ENCODE data around the gene GNAZ. TPM values are rescaled to one million over a fixed set of nuclear protein-coding genes. Genes with fewer than 3 reads are reported as not detected.

The GNAZ gene
- total and polyA plus RNA-seq, 2 of the 8 experiments (the other 6 are each of a cell fraction or from before 2014, with no cell fraction given) = 6.6 to 9.6 TPM

DNA sequence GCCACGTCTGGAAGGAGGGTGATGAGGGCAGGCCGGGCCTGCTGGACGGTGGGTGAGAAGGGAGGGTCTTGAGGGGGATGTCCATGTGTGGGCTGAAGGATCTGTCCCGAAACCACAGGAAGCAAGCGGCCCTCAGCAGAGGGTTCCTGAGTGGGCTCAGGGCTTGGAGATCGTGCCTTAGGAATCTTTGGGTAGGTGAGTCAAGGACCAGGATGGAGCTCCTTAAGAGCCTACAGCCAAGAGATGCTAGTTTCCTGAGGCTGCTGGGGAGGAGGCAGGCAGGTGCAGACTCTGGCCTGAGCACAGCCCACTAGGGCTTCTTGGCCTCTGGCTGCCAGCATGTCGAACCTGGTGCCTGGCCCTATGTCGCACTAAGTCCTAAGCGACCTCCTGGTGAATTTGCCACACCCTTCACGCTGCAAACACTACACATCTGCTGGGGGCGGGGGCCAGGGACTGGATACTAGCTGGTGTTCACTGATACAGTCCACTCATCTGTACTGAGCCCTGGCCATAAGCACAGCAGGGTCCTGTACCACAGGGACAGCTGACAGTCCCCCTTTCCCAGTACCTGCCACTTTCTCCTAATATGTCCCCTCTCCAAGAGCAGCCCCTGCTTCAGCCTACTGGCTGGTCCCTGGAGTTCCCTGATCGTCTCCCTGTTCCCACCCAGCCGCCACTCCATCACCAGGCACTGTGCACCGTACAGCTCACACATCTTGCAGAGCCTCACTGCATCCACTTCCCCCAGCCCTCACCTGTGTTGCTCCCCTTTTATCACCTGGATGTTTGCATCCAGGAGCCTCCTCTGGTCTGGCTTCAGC, 19.5 kb downstream of the GNAZ start (continued):
- no peak for TF ChIP-seq CHD7 (IDR thresholded peaks at IDR 0.05; ENCODE audit: insufficient replicate concordance, low read length)
- no peak for TF ChIP-seq RAD21 (IDR thresholded peaks at IDR 0.05 in 1 of 2, conservative IDR thresholded peaks at IDR 0.05 in 1 of 2; ENCODE audit: low read depth in 2 of 2, low read length in 2 of 2)
- no peak for TF ChIP-seq SP4 (IDR thresholded peaks at IDR 0.05; ENCODE audit: low read length)
- TF ChIP-seq EP300 (IDR thresholded peaks at IDR 0.05; ENCODE audit: borderline replicate concordance in 1 of 2, low read depth in 2 of 2, low read length in 2 of 2) = no peak
- no peak for TF ChIP-seq BCL11A (IDR thresholded peaks at IDR 0.05; ENCODE audit: low read depth in 2 of 2, low read length in 2 of 2)
- no peak for TF ChIP-seq HDAC6 (IDR thresholded peaks at IDR 0.05; ENCODE audit: low read depth, low read length)
- TF ChIP-seq, protein P1, sequence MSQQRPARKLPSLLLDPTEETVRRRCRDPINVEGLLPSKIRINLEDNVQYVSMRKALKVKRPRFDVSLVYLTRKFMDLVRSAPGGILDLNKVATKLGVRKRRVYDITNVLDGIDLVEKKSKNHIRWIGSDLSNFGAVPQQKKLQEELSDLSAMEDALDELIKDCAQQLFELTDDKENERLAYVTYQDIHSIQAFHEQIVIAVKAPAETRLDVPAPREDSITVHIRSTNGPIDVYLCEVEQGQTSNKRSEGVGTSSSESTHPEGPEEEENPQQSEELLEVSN (IDR thresholded peaks at IDR 0.05) = no peak
